Stimulated activated CD8-positive, alpha-beta memory T cell treated with anti-CD3 and anti-CD28 coated beads, Interleukin-15, amount 100 ng/mL, for 1 hour (primary cell): ENCODE results near the gene CLEC20A.
A peak's percentile ranks its signal among the peaks of the same experiment; 100 is the strongest.

Source experiments
- DNase-seq: peaks from one replicate; pipeline ENCODE4 v3.0.0-alpha.2; 2020; ENCODE audit warnings: low read depth

The CLEC20A gene

GRCh38 chr1:178496410-178497135 lies at the start of gene CLEC20A:
CLEC20A (minus strand) TSS chr1:178496964; CDS start chr1:178496939, 25 bp downstream.
- no peak for DNase-seq

GRCh38 chr1:178544531-178544930 lies 47.8 kb upstream of the CLEC20A start:
- no peak for DNase-seq

- DNase-seq = no peak
Measured at GRCh38 chr1:178543290-178543607, 46.5 kb upstream of the CLEC20A start.

GRCh38 chr1:178542554-178543289 lies 46.0 kb upstream of the CLEC20A start:
- peak; percentile 79 for DNase-seq

- peak; percentile 6 for DNase-seq
Measured at GRCh38 chr1:178541829-178542553, 45.2 kb upstream of the CLEC20A start.

GRCh38 chr1:178541379-178541778 lies 44.6 kb upstream of the CLEC20A start:
- no peak for DNase-seq

GRCh38 chr1:178540646-178541045 lies 43.9 kb upstream of the CLEC20A start:
- DNase-seq = no peak

GRCh38 chr1:178540204-178540603 lies 43.4 kb upstream of the CLEC20A start:
- DNase-seq = no peak

GRCh38 chr1:178539291-178539690 lies 42.5 kb upstream of the CLEC20A start:
- no peak for DNase-seq

GRCh38 chr1:178538192-178538916 lies 41.6 kb upstream of the CLEC20A start:
- DNase-seq = no peak

- no peak for DNase-seq
Measured at GRCh38 chr1:178537382-178538090, 40.8 kb upstream of the CLEC20A start.

- DNase-seq = no peak
Measured at GRCh38 chr1:178536844-178537371, 40.1 kb upstream of the CLEC20A start.

GRCh38 chr1:178536329-178536728 lies 39.6 kb upstream of the CLEC20A start:
- DNase-seq = no peak

- no peak for DNase-seq
Measured at GRCh38 chr1:178534137-178534868, 37.5 kb upstream of the CLEC20A start.

- no peak for DNase-seq
Measured at GRCh38 chr1:178533121-178533946, 36.6 kb upstream of the CLEC20A start.

- peak; percentile 54 for DNase-seq
Measured at GRCh38 chr1:178532392-178532791, 35.6 kb upstream of the CLEC20A start.

GRCh38 chr1:178531887-178532286 lies 35.1 kb upstream of the CLEC20A start:
- DNase-seq = no peak

GRCh38 chr1:178530502-178530901 lies 33.7 kb upstream of the CLEC20A start:
- no peak for DNase-seq

- DNase-seq = no peak
Measured at GRCh38 chr1:178530037-178530402, 33.3 kb upstream of the CLEC20A start.
